NCI-H1105 (cell line): ENCODE data around the gene DAAM2.

Source experiments
- DNase-seq: peaks from one replicate; lab custom pipeline; 2025; lab: John Stamatoyannopoulos, UW

The DAAM2 gene

GRCh38 chr6:39819228-39819627, 27.1 kb downstream of the DAAM2 start:
- DNase-seq: no peak

- no peak for DNase-seq
These were observed 27.5 kb downstream of the DAAM2 start for GRCh38 chr6:39819676-39820075.

- DNase-seq: no peak
These were observed 28.4 kb downstream of the DAAM2 start for GRCh38 chr6:39820553-39820952.

- DNase-seq: no peak
These were observed 29.0 kb downstream of the DAAM2 start for GRCh38 chr6:39821046-39821740.

- no peak for DNase-seq
These were observed 29.8 kb downstream of the DAAM2 start for GRCh38 chr6:39821742-39822532.

GRCh38 chr6:39822846-39823815, 31.0 kb downstream of the DAAM2 start:
- no peak for DNase-seq

- DNase-seq: no peak
These were observed 32.1 kb downstream of the DAAM2 start for GRCh38 chr6:39824030-39824926.

- DNase-seq: no peak
These were observed 37.2 kb downstream of the DAAM2 start for GRCh38 chr6:39829331-39829730.

GRCh38 chr6:39830444-39830843, 38.3 kb downstream of the DAAM2 start:
- DNase-seq: no peak

GRCh38 chr6:39831701-39832100, 39.5 kb downstream of the DAAM2 start:
- no peak for DNase-seq

- no peak for DNase-seq
These were observed 42.1 kb downstream of the DAAM2 start for GRCh38 chr6:39834278-39834677.

- DNase-seq: no peak
These were observed 42.7 kb downstream of the DAAM2 start for GRCh38 chr6:39834866-39835265.

GRCh38 chr6:39835821-39836295, 43.7 kb downstream of the DAAM2 start:
- DNase-seq: no peak

- DNase-seq: no peak
These were observed 44.4 kb downstream of the DAAM2 start for GRCh38 chr6:39836606-39837005.

- no peak for DNase-seq
These were observed 47.3 kb downstream of the DAAM2 start for GRCh38 chr6:39839445-39839844.

- no peak for DNase-seq
These were observed 48.6 kb downstream of the DAAM2 start for GRCh38 chr6:39840781-39841180.

- DNase-seq: no peak
These were observed 49.1 kb downstream of the DAAM2 start for GRCh38 chr6:39841291-39841690.

- no peak for DNase-seq
These were observed 49.7 kb downstream of the DAAM2 start for GRCh38 chr6:39841923-39842322.

- DNase-seq: no peak
These were observed 51.3 kb downstream of the DAAM2 start for GRCh38 chr6:39843305-39844020.

GRCh38 chr6:39844866-39845265, 52.7 kb downstream of the DAAM2 start:
- no peak for DNase-seq

GRCh38 chr6:39847221-39847620, 55.0 kb downstream of the DAAM2 start:
- DNase-seq: no peak
